ENCODE measurements around the gene OGDHL.
"Not testable (repeated sequence)": the region's sequence is repeated elsewhere in the genome, so short reads cannot be mapped to it uniquely, and the experiment has no call there.

The OGDHL gene

GRCh38 chr10:49778197-49778596 lies 16.1 kb upstream of the OGDHL start:
- H3K4me3 ChIP-seq (replicated peaks; ENCODE audit: low read depth, low read length) = no peak overlapping the region
- DNase-seq (ENCODE audit: low read depth) = no peak
- no peak for TF ChIP-seq CTCF (IDR thresholded peaks at IDR 0.05; ENCODE audit: low read length, missing control alignments)

- no peak overlapping the region for H3K4me3 ChIP-seq (replicated peaks; ENCODE audit: low read depth, low read length)
- no peak for DNase-seq (ENCODE audit: low read depth)
- TF ChIP-seq CTCF (IDR thresholded peaks at IDR 0.05; ENCODE audit: low read length, missing control alignments) = no peak
Observed at GRCh38 chr10:49776851-49777250, 14.7 kb upstream of the OGDHL start.

GRCh38 chr10:49775014-49775413 lies 12.9 kb upstream of the OGDHL start:
- TF ChIP-seq CTCF (IDR thresholded peaks at IDR 0.05; ENCODE audit: low read length, missing control alignments) = no peak
- H3K4me3 ChIP-seq (replicated peaks; ENCODE audit: low read depth, low read length) = no peak overlapping the region
- no peak for DNase-seq (ENCODE audit: low read depth)

GRCh38 chr10:49772944-49773343 lies 10.8 kb upstream of the OGDHL start:
- H3K4me3 ChIP-seq (replicated peaks; ENCODE audit: low read depth, low read length); DNase-seq (ENCODE audit: low read depth): not testable (repeated sequence)

- not testable (repeated sequence) for DNase-seq (ENCODE audit: low read depth); H3K4me3 ChIP-seq (replicated peaks; ENCODE audit: low read depth, low read length)
Observed at GRCh38 chr10:49771046-49771445, 8.9 kb upstream of the OGDHL start.

GRCh38 chr10:49769692-49770091 lies 7.6 kb upstream of the OGDHL start:
- DNase-seq (ENCODE audit: low read depth) = no peak
- no peak for TF ChIP-seq CTCF (IDR thresholded peaks at IDR 0.05; ENCODE audit: low read length, missing control alignments)
- no peak overlapping the region for H3K4me3 ChIP-seq (replicated peaks; ENCODE audit: low read depth, low read length)

GRCh38 chr10:49768731-49769130 lies 6.6 kb upstream of the OGDHL start:
- TF ChIP-seq CTCF (IDR thresholded peaks at IDR 0.05; ENCODE audit: low read length, missing control alignments) = no peak
- no peak overlapping the region for H3K4me3 ChIP-seq (replicated peaks; ENCODE audit: low read depth, low read length)
- no peak for DNase-seq (ENCODE audit: low read depth)

GRCh38 chr10:49768329-49768728 lies 6.2 kb upstream of the OGDHL start:
- no peak for DNase-seq (ENCODE audit: low read depth)
- H3K4me3 ChIP-seq (replicated peaks; ENCODE audit: low read depth, low read length) = no peak overlapping the region
- no peak for TF ChIP-seq CTCF (IDR thresholded peaks at IDR 0.05; ENCODE audit: low read length, missing control alignments)

Measured in fibroblast of pulmonary artery (primary cell).